Suppressor macrophage treated with lipopolysaccharide for 1 hour (primary cell): ENCODE measurements around the gene SFRP2.

Source experiments
- DNase-seq, 3 donors: peaks; one replicate each; pipeline ENCODE4 v3.0.0-alpha.2; 2020 to 2022

Gene SFRP2

GRCh38 chr4:153788413-153789276 is at the start of gene SFRP2:
TSS of gene SFRP2 (minus strand) at chr4:153789083. CDS start at chr4:153788835, 248 bp downstream.
- DNase-seq, result peak in 2 of 3 donors; percentile 32 to 56

GRCh38 chr4:153838564-153838963 is 49.7 kb upstream of the SFRP2 start:
- no peak for DNase-seq

- no peak for DNase-seq
Measured at GRCh38 chr4:153834901-153835300, 46.0 kb upstream of the SFRP2 start.

- DNase-seq, result no peak
Measured at GRCh38 chr4:153832720-153833287, 43.9 kb upstream of the SFRP2 start.

GRCh38 chr4:153832054-153832453 is 43.2 kb upstream of the SFRP2 start:
- DNase-seq, result no peak

- no peak for DNase-seq
Measured at GRCh38 chr4:153831245-153831644, 42.4 kb upstream of the SFRP2 start.

- DNase-seq, result no peak
Measured at GRCh38 chr4:153825691-153826090, 36.8 kb upstream of the SFRP2 start.

GRCh38 chr4:153825126-153825525 is 36.2 kb upstream of the SFRP2 start:
- DNase-seq, result no peak

- no peak for DNase-seq
Measured at GRCh38 chr4:153824501-153824900, 35.6 kb upstream of the SFRP2 start.

- no peak for DNase-seq
Measured at GRCh38 chr4:153823483-153823882, 34.6 kb upstream of the SFRP2 start.

- no peak for DNase-seq
Measured at GRCh38 chr4:153822316-153822715, 33.4 kb upstream of the SFRP2 start.

GRCh38 chr4:153817466-153817865 is 28.6 kb upstream of the SFRP2 start:
- DNase-seq, result no peak

GRCh38 chr4:153816542-153816941 is 27.7 kb upstream of the SFRP2 start:
- DNase-seq, result no peak

GRCh38 chr4:153814789-153815188 is 25.9 kb upstream of the SFRP2 start:
- peak in 1 of 3 donors; percentile 7 for DNase-seq

GRCh38 chr4:153809916-153810810 is 21.3 kb upstream of the SFRP2 start:
- DNase-seq, result peak in 1 of 3 donors; percentile 29

GRCh38 chr4:153809307-153809706 is 20.4 kb upstream of the SFRP2 start:
- no peak for DNase-seq

GRCh38 chr4:153808175-153808574 is 19.3 kb upstream of the SFRP2 start:
- DNase-seq, result no peak

GRCh38 chr4:153806073-153806472 is 17.2 kb upstream of the SFRP2 start:
- DNase-seq, result no peak

GRCh38 chr4:153804722-153805121 is 15.8 kb upstream of the SFRP2 start:
- no peak for DNase-seq

GRCh38 chr4:153799694-153800074 is 10.8 kb upstream of the SFRP2 start:
- DNase-seq, result no peak

GRCh38 chr4:153798901-153799693 is 10.2 kb upstream of the SFRP2 start:
- no peak for DNase-seq

GRCh38 chr4:153798420-153798819 is 9.5 kb upstream of the SFRP2 start:
- peak in 1 of 3 donors; percentile 13 for DNase-seq

GRCh38 chr4:153794006-153794405 is 5.1 kb upstream of the SFRP2 start:
- DNase-seq, result no peak
